Activated naive CD8-positive, alpha-beta T cell treated with anti-CD3 and anti-CD28 coated beads, Interleukin-2, amount 50 U/mL, for 24 hours (primary cell): ENCODE measurements around the gene AHCYL1.
A peak's percentile ranks its signal among the peaks of the same experiment; 100 is the strongest.

Experiments
- ATAC-seq: fragments of 150-1000 bp; cut with Tn5 transposase; one replicate; pipeline ENCODE4 v1.10.0; 2021
- DNase-seq: peaks from one replicate; pipeline ENCODE4 v3.0.0; 2021
- H3K27ac Mint-ChIP-seq: one replicate; pipeline ENCODE4 v1.8.0; 2021; ENCODE audit warnings: mild to moderate bottlenecking, mixed read lengths
- H3K27me3 Mint-ChIP-seq: one replicate; pipeline ENCODE4 v1.8.0; 2021; ENCODE audit warnings: mixed read lengths
- H3K36me3 Mint-ChIP-seq: one replicate; pipeline ENCODE4 v1.8.0; 2021; ENCODE audit warnings: low read depth, mixed read lengths
- H3K4me1 Mint-ChIP-seq: one replicate; pipeline ENCODE4 v1.8.0; 2021; ENCODE audit warnings: mixed read lengths
- H3K4me3 Mint-ChIP-seq: one replicate; pipeline ENCODE4 v1.8.0; 2021; ENCODE audit warnings: mild to moderate bottlenecking, moderate library complexity, mixed read lengths
- H3K9me3 Mint-ChIP-seq: one replicate; pipeline ENCODE4 v1.8.0; 2021; ENCODE audit warnings: mixed read lengths

Gene AHCYL1

GRCh38 chr1:109997867-109998229 lies 13.3 kb downstream of the AHCYL1 start:
- no peaks in the 10 kb centered on the region for H3K27me3 Mint-ChIP-seq
- no peak overlapping the region for H3K27ac Mint-ChIP-seq
- peaks cover 5% of the 10 kb centered on the region for H3K4me1 Mint-ChIP-seq
- ATAC-seq (no peak), DNase-seq (no peak)
- H3K9me3 Mint-ChIP-seq: no peaks in the 10 kb centered on the region
- no peak overlapping the region for H3K4me3 Mint-ChIP-seq
- H3K36me3 Mint-ChIP-seq: peaks cover 17% of the 10 kb centered on the region

DNA sequence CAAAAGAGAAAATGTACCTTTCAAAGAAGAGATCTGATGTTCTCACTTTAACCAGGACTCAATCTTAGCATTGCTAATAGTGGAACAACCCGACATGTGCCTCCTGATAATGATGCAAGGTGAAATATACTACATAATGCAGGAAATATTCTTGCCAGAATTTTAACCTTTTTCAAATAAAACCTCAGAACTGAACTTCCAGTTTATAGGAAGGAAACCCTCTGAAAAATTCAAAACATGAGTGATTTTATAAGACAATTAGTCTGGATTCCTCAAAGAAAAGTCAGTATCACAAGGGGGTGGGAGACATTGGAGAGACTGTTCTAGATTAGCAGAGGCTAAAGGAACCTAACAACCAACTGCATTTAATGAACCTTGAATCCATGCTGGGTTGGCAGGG lies 18.1 kb downstream of the AHCYL1 start:
- no peak overlapping the region for H3K4me3 Mint-ChIP-seq
- peaks cover 27% of the 10 kb centered on the region for H3K4me1 Mint-ChIP-seq
- H3K27me3 Mint-ChIP-seq: no peaks in the 10 kb centered on the region
- no peaks in the 10 kb centered on the region for H3K9me3 Mint-ChIP-seq
- DNase-seq: no peak
- no peak for ATAC-seq
- peaks cover 7% of the 10 kb centered on the region for H3K36me3 Mint-ChIP-seq
- no peak overlapping the region for H3K27ac Mint-ChIP-seq

- ATAC-seq: peak; percentile 83
- H3K4me1 Mint-ChIP-seq: peaks cover 27% of the 10 kb centered on the region
- peak overlapping the region; percentile 2 for H3K4me3 Mint-ChIP-seq
- H3K9me3 Mint-ChIP-seq: no peaks in the 10 kb centered on the region
- peak overlapping the region; percentile 65 for H3K27ac Mint-ChIP-seq
- H3K36me3 Mint-ChIP-seq: peaks cover 10% of the 10 kb centered on the region
- peak; percentile 35 for DNase-seq
- no peaks in the 10 kb centered on the region for H3K27me3 Mint-ChIP-seq
Observed at GRCh38 chr1:110003747-110004428, 19.3 kb downstream of the AHCYL1 start.

DNA sequence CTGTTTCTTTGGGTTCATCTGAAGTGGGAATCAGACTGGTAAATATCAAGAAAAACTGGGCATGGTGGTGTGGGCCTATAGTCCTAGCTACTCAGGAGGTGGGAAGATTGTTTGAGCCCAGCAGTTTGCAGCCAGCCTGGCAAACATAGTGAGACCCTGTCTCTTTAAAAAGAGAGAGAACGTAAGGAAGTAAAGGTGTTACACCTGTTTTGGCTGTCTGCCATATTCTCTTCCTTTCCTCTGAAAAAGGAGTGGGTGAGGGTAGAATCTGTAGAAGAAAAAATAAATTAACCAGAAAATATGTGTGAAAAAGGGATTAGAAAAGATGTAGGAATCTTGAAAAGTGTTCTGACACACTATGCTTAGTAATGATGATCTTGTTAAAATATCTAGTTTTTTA lies 20.0 kb downstream of the AHCYL1 start:
- no peaks in the 10 kb centered on the region for H3K27me3 Mint-ChIP-seq
- DNase-seq (no peak), ATAC-seq (no peak)
- no peak overlapping the region for H3K4me3 Mint-ChIP-seq
- H3K9me3 Mint-ChIP-seq: no peaks in the 10 kb centered on the region
- no peak overlapping the region for H3K27ac Mint-ChIP-seq
- H3K36me3 Mint-ChIP-seq: peaks cover 17% of the 10 kb centered on the region
- H3K4me1 Mint-ChIP-seq: peaks cover 27% of the 10 kb centered on the region

DNA sequence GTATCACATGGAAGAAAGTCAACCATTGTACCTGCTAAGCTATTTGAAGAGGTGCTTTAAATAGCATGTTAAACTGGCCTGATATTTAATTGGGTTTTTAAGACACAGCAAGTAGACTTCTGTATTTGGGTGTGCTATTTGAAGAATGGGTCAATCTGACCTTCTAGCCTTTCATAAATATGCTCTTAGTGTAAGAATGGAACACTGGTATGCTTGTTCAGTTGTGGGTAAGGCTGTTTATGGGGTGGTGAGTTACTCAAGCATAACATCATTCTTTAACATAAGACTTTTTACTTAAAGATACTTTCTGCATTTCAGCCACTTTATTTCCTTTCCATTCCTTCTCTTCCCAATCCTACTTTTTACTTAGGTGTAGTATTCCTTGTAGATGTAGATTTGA lies 21.4 kb downstream of the AHCYL1 start:
- H3K9me3 Mint-ChIP-seq: no peaks in the 10 kb centered on the region
- no peak for DNase-seq

DNA sequence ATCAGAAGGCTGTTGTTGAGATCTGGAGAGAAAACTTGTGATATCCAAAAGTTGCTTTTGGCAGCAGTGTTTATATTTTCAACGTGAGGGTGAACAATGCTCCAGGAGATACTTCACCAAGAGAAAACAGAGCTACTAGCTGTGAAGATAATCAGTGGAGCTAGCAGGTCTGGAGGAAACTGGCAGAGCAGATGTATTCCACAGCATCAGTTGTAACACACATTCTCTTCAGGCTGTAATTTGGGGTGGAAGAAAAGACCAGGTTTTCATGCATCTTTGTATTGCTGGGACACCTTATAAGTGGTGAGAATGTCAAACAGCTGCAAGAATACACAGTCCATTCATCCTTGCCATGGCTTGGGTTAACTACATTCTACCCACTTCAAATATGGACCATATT lies 22.0 kb downstream of the AHCYL1 start:
- no peak overlapping the region for H3K4me3 Mint-ChIP-seq
- no peak for DNase-seq
- no peak overlapping the region for H3K27ac Mint-ChIP-seq
- ATAC-seq: no peak
- H3K36me3 Mint-ChIP-seq: peaks cover 23% of the 10 kb centered on the region
- no peaks in the 10 kb centered on the region for H3K27me3 Mint-ChIP-seq
- no peaks in the 10 kb centered on the region for H3K9me3 Mint-ChIP-seq
- peaks cover 32% of the 10 kb centered on the region for H3K4me1 Mint-ChIP-seq

More for the DNA sequence above, 21.4 kb downstream of the AHCYL1 start:
- Mint-ChIP-seq H3K27me3 (no peaks in the 10 kb centered on the region), H3K4me1 (peaks cover 27% of the 10 kb centered on the region), H3K36me3 (peaks cover 22% of the 10 kb centered on the region), H3K4me3 (no peak overlapping the region), H3K27ac (no peak overlapping the region)
- ATAC-seq: no peak

- DNase-seq (no peak), ATAC-seq (no peak)
- no peaks in the 10 kb centered on the region for H3K9me3 Mint-ChIP-seq
- H3K4me3 Mint-ChIP-seq: no peak overlapping the region
- H3K4me1 Mint-ChIP-seq: peaks cover 35% of the 10 kb centered on the region
- no peak overlapping the region for H3K27ac Mint-ChIP-seq
- H3K36me3 Mint-ChIP-seq: peaks cover 29% of the 10 kb centered on the region
- no peaks in the 10 kb centered on the region for H3K27me3 Mint-ChIP-seq
Observed at GRCh38 chr1:110007046-110007830, 22.7 kb downstream of the AHCYL1 start.

DNA sequence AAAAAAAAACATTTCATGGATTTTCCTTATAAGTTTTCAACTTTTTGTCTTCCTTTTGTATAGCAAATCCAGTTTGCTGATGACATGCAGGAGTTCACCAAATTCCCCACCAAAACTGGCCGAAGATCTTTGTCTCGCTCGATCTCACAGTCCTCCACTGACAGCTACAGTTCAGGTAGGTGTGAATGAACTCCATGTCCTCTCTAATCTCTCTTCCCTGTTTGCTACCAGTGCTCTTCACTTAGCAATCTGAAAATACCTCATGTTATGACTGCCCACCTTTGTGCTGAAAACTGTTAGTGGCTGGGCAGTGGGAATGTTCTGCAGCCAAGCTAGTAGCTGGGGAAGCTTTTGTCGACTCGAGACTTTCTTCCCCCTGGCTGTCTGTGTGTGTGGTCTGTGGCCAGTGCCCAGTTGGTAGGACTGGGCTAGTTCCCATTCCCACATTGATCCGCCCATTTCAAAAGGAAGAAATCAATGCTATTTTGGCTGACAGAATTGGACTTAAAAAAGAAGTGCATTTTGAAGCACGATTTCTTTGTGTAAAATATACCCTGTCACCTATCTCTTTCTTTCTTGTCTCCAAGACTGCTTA lies 24.5 kb downstream of the AHCYL1 start:
- Mint-ChIP-seq H3K9me3 (no peaks in the 10 kb centered on the region), H3K4me1 (peaks cover 19% of the 10 kb centered on the region), H3K27ac (no peak overlapping the region), H3K36me3 (peaks cover 31% of the 10 kb centered on the region), H3K27me3 (no peaks in the 10 kb centered on the region), H3K4me3 (no peak overlapping the region)
- ATAC-seq (no peak), DNase-seq (no peak)

DNA sequence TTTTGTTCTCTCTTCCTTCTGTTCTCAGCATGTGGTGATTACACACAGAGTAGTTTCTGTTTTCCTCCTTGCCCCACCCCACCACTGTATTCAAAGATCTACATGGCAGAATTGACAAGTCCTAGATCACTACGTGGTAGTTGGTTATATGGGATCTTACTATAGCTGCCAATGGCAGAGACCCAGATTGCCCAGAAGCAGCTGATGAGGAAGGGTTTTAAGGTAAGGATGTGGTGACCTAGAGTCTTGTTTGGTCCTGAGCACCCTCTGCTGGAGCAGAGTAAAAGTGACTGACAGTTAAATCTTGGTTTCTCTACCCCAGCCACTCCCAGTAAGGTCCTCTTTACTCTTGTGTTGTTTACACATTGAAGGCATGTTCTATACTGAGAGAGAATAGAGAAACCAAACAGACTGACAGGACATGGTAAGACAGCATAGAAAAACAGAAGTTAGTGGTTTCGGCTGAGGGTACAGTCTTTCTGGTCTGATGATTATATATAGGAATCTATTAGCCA lies 27.0 kb downstream of the AHCYL1 start:
- Mint-ChIP-seq H3K4me1 (peaks cover 9% of the 10 kb centered on the region), H3K27me3 (no peaks in the 10 kb centered on the region), H3K36me3 (peaks cover 49% of the 10 kb centered on the region), H3K9me3 (no peaks in the 10 kb centered on the region), H3K4me3 (no peak overlapping the region), H3K27ac (no peak overlapping the region)
- DNase-seq: no peak
- ATAC-seq: peak; percentile 88

GRCh38 chr1:110012100-110012780 lies 27.7 kb downstream of the AHCYL1 start:
- Mint-ChIP-seq H3K27me3 (no peaks in the 10 kb centered on the region), H3K36me3 (peaks cover 49% of the 10 kb centered on the region), H3K4me1 (peaks cover 9% of the 10 kb centered on the region), H3K4me3 (no peak overlapping the region), H3K9me3 (no peaks in the 10 kb centered on the region), H3K27ac (peak overlapping the region; percentile 28)
- ATAC-seq (no peak), DNase-seq (no peak)

DNA sequence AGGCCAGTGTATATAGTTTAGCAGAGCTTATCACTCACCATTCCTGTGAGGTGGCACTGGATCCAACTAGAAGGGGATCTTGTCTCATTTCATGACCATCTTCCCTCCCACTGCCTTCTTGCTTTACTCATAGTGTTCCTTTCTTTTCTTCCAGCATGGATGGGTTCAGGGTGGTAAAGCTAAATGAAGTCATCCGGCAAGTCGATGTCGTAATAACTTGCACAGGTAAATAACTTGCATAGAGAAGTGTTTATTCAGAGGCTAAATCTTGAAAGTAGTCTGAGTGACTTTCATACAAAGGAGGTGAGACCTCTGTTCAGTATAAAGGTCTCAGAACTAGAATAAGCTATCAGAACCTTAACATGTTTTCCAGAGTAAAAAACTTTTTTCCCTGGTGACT lies 33.2 kb downstream of the AHCYL1 start:
- DNase-seq (no peak), ATAC-seq (no peak)
- Mint-ChIP-seq H3K36me3 (peaks cover 45% of the 10 kb centered on the region), H3K9me3 (no peaks in the 10 kb centered on the region), H3K27ac (no peak overlapping the region), H3K4me1 (no peaks in the 10 kb centered on the region), H3K4me3 (no peak overlapping the region), H3K27me3 (no peaks in the 10 kb centered on the region)

- H3K36me3 Mint-ChIP-seq: peaks cover 47% of the 10 kb centered on the region
- no peaks in the 10 kb centered on the region for H3K9me3 Mint-ChIP-seq
- no peak overlapping the region for H3K4me3 Mint-ChIP-seq
- ATAC-seq (no peak), DNase-seq (no peak)
- H3K4me1 Mint-ChIP-seq: no peaks in the 10 kb centered on the region
- H3K27ac Mint-ChIP-seq: no peak overlapping the region
- no peaks in the 10 kb centered on the region for H3K27me3 Mint-ChIP-seq
Observed at GRCh38 chr1:110018396-110018795, 33.8 kb downstream of the AHCYL1 start.

DNA sequence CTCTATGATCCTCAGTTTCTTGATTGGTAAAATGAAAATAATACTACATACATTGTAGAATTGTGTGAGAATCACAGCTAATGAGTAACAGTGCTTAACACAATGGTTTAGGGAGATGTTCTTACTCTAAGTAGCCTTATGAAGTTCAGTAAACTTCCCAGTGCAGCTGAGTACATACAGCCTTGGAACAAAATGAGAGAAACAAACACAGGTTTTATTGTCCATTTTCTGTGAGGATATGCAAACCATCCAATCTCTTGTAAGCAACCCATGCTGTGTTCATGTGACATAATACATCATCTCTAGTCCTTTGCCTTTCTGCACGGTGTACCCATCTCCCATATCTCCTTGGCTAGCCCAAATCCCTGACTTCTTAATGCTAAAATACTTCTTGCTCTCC lies 35.2 kb downstream of the AHCYL1 start:
- H3K4me1 Mint-ChIP-seq: no peaks in the 10 kb centered on the region
- H3K9me3 Mint-ChIP-seq: no peaks in the 10 kb centered on the region
- ATAC-seq: no peak
- H3K27ac Mint-ChIP-seq: no peak overlapping the region
- H3K27me3 Mint-ChIP-seq: no peaks in the 10 kb centered on the region
- H3K4me3 Mint-ChIP-seq: no peak overlapping the region
- H3K36me3 Mint-ChIP-seq: peaks cover 47% of the 10 kb centered on the region
- DNase-seq: no peak

DNA sequence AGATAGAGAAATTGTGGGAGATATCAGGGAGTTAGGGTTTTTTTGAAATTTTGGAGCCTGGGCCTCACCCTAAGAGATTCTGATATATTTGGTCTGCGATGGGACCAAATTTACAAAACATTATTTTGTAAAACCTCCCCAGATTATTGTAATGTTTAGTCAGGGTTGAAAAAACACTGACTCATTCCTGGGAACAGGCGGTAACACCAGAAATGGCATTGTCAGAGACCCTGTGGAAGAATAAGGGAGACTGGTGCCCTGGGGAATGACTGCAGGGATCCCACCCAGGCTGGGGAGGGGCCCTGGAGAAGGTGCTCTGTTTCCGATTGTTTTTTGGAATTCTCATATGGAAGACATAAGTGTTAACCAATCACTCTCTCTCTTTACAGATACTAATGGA lies 36.7 kb downstream of the AHCYL1 start:
- Mint-ChIP-seq H3K36me3 (peaks cover 35% of the 10 kb centered on the region), H3K27me3 (no peaks in the 10 kb centered on the region), H3K4me3 (no peak overlapping the region), H3K9me3 (no peaks in the 10 kb centered on the region), H3K4me1 (no peaks in the 10 kb centered on the region), H3K27ac (no peak overlapping the region)
- no peak for ATAC-seq
- no peak for DNase-seq
